ENCODE data around the gene RXYLT1.

- TF ChIP-seq CTCF (optimal IDR thresholded peaks at IDR 0.05 in 1 of 3, IDR thresholded peaks at IDR 0.05 in 1 of 3, conservative IDR thresholded peaks at IDR 0.05 in 1 of 3; ENCODE audit: extremely low read depth in 1 of 3, insufficient read depth in 2 of 3, low read length in 3 of 3), result no peak
- no peak for TF ChIP-seq EZH2 (IDR thresholded peaks at IDR 0.05; ENCODE audit: low read length)
These were observed 26.9 kb upstream of the RXYLT1 start for GRCh38 chr12:63752841-63753240.

Data from keratinocyte (primary cell).